NCI-H187 treated with DMSO at 0.1 percent for 48 hours (cell line): ENCODE data around the gene MTREX.
A peak's percentile ranks its signal among the peaks of the same experiment; 100 is the strongest.
"Not testable (repeated sequence)": the region's sequence is repeated elsewhere in the genome, so short reads cannot be mapped to it uniquely, and the experiment has no call there.

Source experiments
- DNase-seq: peaks from one replicate; lab custom pipeline; 2025; lab: John Stamatoyannopoulos, UW

The MTREX gene

DNA sequence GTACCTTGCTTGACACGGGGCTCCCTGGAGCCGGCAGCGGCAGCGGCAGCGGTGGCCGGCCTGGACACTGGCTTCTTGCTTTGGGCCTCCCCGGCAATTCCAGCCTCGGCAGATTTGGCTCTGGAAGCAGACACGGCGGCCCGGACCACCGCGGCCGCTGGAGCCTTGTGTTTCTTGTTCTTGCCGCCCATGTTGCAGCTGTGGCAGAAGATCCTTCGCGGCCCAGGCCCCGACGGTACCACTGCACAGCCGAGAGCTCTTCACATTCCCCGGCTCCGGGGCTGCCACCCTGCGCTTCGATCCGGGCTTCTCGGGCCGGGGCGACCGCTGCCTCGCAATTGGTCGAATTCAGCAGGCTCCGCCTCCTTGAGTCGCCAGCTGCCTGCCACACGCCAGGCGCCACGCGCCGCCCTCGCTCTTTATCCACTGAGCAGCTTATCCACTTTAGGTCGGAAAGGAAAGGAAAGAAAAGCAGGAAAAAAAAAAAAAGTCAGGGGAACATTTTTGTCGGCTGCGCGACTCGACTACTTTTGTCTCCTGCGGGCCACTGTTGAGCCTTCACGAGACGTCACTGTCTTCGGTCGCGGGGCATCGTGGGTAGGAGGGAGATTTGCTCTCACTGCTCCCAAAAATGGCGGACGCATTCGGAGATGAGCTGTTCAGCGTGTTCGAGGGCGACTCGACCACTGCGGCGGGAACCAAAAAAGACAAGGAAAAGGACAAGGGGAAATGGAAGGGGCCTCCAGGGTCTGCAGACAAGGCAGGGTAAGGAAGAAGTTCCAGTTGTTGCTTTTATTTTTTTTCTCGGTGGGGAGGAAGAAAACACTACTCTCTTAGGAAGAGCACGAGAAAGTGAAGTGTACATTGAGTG, at the start of gene MTREX, which contains the start of gene DHX29:
Gene MTREX (plus strand): TSS at position 607 of the 871 bp plus-strand sequence. CDS start 25 bp downstream, at position 632.
Gene DHX29 (minus strand): TSS at position 312 of the 871 bp plus-strand sequence. CDS start 121 bp downstream, at position 191.
- DNase-seq = peak; percentile 77

DNA sequence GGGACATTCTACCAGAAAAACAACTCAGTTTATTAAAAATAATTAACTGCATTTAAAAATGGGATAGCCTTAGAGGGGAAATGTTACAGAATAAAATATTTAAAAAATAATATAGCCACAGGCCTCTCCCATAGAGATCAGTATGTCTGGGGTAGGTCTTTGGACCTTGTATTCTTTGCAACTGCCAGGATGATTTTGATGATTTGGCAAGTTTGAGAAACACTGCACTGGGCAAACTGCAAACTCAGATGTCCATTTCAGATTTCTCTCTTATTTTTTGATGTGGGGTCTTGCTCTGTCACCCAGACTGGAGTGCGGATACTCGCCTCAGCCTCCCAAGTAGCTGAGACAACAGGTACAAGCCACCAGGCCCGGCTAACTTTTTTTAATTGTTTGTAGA, 49.5 kb upstream of the MTREX start:
- no peak for DNase-seq

DNA sequence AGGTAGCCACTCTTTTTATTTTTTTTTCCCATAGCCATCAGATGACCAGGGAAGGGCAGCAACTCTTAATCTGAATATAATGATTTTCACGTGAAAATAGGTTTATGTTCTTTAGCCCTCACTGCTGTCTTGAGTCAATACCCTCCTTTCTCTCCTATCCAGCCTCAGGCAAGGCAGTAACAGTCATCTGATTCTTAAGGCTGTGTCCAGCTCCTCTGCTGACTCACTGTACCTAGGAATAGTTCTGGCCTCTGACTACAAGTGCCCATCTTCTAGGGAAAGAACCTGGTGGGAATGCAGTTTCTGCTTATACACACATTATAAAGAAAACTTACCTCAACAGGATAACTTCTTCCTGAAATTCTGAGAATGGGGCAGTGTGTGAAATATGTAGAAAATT, 31.0 kb upstream of the MTREX start:
- DNase-seq = no peak

DNA sequence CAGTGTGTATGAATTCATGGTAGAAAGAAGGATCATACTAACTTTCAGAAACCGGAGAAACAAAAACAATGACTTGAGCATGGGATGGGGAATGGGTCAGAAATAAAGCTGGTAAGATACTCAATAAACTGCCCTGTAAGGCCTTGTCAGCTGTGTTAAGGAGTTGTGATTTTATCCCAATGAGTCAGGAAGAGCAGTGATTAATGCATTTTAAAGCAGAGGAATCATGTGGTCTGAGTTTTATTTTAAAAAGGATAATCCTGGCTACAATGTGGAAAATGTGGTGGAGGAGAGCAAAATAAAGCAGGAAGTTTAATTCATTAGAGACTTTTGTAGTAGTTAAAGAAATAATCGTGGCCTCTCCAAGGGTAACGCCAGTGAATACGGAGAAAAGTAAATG, 29.0 kb upstream of the MTREX start:
- DNase-seq = no peak

DNA sequence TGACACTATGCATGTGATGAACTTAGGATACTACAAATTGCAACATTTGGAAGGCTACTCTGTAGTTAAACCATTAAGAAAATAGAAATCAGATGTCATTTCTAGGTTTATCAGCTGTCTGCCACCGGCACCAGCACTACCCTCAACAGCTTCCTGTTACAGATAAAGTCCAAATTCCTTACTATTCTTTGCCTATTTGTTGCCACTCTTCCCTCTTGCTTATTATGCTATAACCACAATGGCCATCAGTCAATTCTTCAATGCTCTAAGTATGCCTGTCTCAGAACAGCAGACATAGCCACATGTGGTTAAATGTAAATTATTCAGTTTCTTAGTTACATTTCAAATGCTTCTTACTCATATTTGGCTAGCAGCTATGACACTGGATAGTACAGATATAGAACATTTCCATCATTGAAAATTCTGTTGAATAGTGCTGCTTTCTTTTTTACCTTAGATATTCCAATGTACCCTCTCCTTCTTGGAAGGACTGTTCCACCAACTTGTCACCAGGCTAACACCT, 21.3 kb upstream of the MTREX start:
- no peak for DNase-seq

DNA sequence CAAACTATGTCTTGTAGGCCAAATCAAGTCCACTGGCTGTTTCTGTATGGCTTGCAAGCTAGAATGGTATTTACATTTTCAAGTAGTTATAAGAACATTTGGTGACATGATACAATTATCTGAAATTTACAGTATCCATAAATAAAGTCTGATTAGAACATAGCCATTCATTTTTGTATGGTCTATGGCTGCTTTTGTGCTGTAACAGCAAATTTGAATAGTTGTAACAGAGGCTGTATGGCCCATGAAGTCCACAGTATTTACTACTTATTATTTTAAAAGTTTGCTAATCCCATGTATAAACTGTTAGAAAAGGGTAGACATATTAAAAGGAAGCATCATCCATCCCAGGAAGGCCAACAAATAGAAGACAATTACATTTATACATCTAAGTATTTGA, 18.0 kb upstream of the MTREX start:
- no peak for DNase-seq

DNA sequence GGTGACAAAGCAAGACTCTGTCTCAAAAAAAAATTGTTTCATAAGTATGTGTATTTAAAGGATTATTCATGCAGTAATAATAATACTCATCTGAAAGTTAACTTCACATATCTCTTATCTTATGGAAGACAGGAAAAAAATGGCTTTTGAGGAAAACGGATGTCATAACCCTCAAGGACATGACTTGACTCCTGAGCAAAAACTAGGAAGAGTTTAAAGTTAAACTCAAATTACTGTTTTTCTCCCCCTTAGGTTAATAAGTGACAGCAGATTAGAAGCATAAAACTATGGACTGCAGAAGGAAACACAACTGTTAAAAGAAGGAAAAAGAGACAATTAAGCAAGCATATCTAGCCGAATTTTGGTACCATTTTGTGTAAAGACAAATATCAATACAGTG, 16.8 kb upstream of the MTREX start:
- no peak for DNase-seq

DNA sequence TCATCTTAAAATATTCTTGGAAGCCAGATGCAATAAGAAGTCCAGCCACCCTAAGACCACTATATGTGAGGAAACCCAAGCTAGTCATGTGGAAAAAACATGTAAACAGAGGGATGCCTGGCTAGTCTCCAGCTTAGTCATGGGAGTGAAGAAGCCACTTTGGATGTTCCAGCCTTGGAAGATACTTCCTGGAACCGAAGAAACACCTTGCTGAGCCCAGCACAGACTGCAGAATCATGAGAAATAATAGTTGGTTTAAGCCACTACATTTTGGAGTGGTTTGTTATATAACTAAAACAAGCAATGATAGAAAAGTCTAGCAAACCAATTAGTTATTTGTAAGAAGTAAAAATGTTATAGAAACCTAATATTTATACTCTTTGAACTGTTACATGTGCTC, 12.9 kb upstream of the MTREX start:
- DNase-seq = no peak

DNA sequence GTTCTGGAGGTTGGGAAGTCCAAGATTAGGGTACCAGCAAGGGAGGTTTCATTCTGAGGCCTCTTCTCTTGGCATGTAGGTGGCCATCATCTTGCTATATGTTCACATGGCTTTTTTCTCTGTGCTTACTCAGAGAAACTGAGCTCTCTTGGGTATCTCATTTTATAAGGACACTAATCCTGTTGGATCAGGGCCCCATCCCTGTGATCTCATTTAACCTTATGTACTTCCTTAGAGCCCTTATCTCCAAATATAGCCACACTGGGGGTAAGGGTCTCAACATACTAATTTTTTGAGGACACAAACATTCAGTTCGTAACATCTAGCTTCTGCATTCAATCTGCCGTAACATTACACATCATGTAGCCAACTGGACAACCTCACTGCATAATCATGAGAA, 6.9 kb upstream of the MTREX start:
- DNase-seq = no peak

DNA sequence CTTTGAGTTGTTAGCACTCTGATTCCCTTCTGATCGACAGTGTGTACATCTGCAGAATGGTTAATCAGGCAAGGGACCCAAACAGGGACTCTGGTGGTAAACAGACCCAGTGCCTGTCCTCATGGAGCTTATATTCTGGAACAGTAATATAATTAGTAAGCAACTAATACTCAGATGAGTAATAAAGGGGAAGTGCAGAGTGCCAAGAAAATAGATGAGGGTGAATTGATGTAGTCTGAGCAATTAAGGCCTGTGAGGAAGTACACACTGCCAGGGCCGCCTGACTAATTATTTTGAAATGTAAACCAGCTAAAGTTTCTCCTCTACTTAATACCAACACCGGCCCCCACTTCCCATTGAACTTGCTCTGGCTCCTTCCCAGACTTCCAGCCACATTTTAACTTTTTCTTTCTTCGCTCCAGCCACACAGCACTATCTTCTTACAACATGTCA, 4.5 kb upstream of the MTREX start:
- no peak for DNase-seq

DNA sequence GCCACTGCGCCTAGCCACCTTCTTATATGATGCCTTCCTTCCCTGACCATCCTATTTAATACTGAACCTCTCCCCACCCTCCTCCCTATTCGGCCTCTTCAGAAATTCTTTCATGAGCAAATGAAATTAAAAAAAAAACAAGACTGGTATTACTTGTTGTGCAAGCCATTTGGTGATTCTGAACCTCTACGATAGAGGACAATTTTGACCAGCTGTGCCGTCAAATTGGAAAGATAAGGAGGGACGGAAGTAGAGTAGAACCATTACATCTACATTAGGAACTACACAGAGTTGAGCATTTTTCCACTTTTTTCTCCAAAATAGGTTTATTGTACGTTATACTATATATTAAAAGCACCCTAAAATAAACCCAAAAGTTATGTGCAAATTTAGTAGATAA, 3.2 kb upstream of the MTREX start:
- DNase-seq = no peak

DNA sequence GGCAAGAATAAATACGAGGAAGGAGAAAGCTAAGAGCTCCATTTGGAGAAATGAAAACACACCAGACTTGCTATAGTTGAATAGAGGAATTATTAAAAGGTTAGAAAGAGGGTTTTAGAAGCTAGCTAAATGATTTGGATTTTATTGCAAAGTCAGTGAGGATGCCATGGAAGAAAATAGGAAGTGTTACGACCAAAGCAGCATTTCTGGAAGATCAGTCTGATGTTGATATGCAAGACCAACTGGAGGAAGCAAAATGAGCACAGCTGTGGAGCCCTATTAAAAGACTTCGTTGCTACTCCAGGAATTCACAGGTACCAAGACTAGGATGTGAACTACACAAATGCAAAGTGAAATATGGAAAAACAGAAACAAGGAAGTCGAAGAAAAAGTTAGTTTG, 2.4 kb upstream of the MTREX start:
- DNase-seq = no peak

DNA sequence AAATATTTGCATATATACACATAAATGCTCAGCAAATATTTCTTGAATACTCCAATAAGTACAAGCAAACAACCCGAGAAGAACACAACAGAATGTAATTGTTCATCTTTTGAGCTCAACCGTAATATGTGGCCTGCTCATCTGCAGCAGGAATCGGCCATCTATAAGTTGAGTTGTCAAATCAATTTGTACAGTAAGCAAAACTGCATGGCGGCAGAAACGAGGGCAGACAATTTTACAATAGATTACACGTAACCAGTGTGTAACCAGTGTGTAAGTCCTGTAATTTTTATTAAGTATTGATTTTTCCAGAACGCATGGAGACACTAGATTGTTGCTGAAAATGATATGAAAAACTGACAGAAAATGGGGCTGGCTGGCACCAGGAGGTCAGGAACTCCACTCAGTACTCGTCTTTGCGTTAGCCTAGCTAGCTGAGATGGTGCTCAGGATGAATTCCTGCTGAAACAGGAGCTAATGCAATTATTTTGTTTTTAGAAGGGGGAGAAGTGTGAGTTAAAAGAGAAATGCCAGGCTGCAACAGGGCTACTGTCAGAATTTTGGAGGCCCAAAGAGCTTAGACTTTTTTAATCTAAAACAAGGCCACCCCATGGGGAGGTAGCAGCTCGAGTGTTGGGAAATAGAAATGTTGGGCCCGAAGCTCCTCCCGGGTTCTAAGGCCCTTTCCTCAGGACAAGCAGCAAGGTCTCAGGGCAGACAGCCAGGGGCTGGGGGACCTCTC, 977 bp upstream of the MTREX start:
- DNase-seq = no peak

DNA sequence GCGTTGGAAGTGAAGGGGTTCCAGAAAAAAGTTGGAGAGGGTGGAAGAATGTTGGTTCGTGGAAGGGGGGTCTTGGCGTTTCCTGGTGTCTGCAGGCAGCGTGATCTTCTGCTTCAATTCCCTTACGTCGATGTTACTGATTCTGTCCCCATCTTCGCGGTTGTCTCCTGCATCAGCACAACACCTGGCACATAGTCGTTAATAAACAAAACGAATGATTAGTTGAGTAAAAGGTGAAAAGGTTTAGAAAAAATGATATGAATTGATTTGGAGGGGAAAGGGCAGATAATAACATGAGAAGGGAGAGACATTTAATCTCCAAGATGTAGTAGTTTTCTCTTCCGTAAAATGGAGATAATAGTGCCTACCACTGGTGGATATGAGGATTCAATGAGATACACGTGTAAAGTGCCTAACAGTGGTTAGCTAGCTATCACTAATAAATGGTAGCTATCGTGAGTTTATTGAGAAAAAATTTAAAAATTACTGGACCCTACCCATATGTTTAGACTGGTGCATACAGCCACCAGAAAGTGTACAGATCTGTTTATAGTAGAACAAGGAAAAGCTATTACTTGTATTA, 556 bp downstream of the MTREX start:
- no peak for DNase-seq

DNA sequence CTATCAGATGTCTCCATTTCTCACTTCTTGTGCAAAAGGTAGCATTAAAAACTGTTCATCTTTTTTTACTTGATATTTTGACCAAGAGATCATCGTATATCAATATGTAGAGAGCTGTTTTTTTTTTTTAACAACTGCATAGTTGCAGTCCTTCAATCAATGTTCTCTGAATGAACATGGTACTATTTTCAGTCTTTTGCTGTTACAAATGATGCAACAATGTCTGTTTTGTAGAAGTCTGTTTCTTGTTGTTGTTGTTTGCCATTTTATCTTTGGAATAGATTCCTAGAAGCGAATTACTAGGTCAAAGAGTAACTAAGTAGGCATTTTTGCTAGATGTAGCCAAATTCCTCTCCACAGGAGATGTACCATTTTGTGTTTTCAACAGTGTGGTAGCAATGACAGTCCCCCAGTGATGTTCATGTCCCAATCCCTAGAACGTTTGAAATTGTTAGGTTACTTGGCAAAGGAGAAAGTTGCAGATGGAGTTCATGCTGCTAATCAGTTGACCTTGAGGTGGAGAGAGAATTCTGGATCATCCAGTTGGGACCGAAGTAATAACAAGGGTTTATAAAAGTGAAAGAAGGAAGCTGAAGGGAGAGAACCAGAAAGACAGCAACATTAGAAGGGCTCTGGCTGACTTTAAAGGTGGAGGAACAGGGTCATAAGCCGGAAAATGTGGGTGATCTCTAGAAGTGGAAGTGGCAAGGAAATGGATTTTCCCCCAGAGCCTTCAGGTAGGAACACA, 6.3 kb downstream of the MTREX start:
- DNase-seq = no peak

DNA sequence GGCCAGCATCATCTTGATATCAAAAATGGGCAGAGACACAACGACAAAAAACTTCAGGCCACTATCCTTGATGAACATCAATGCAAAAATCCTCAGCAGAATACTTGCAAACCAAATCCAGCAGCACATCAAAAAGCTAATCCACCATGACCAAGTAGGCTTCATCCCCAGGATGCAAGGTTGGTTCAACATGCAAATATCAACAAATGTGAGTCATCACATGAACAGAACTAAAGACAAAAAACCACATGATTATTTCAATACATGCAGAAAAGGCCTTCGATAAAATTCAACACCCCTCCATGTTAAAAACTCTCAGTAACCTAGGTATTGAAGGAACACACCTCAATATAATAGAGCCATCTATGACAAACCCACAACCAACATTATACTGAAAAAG, 8.5 kb downstream of the MTREX start:
- DNase-seq = no peak

DNA sequence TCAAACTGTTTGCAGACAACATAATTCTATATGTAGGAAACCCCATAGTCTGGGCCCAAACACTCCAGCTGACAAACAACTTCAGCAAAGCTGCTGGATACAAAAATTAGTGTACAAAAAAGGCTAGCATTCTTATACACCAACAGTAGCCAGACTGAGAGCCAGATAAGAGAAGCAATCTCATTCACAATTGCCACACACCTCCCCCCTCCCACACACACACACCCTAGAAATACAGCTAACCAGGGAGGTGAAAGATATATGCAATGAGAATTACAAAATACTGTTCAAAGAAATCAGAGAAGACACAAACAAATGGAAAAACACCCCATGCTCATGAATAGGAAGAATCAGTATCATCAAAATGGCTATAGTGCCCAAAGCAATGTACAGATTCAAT, 9.0 kb downstream of the MTREX start:
- DNase-seq = no peak

DNA sequence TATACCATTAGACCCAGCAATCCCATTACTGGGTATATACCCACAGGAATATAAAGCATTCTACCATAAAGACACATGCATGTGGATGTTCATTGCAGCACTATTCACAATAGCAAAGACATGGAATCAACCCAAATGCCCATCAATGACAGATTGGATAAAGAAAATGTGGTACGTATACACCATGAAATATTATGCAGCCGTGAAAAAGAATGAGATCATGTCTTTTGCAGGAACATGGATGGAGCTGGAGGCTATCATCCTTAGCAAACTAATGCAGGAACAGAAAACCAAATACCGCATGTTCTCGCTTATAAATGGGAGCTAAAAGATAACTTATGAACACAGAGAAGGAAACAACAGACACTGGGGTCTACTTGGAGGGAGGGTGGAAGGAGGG, 10.4 kb downstream of the MTREX start:
- not testable (repeated sequence) for DNase-seq

DNA sequence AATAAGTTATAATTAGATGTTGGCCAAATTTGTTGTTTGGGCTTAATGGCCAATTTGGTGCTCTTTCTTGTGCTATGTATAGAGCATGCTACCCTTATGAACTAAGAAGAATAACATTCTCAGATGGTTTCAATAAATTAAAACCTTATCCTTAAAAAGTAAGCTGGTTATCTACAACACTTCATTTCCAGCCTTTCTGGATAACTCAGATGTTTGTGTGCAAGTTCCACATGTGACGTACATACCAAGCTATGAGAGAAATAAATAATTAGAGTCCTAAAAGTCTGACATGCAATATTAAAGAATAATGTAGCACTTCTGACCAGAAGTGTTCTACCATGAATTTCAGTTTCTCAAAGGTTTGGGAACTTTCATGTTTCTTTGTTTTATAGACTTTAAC, 11.7 kb downstream of the MTREX start:
- DNase-seq = no peak

DNA sequence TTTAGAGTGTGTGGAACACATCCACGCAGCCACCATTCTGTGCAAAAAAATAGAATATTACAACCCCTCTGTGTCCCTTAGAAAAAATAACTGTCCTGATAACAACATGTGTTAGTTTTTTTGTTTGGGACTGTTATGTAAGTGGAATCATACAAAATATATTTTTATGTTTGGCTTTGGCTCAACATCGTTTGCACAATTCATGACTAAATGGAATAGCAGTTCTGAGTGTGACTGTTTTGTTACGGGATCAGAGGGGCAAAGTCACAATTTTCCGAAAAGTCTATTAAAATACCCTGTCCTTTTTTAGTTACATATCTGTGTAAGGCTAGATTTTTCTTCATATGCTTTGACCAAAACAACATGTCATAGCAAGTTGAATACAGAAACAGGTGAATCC, 12.8 kb downstream of the MTREX start:
- no peak for DNase-seq

DNA sequence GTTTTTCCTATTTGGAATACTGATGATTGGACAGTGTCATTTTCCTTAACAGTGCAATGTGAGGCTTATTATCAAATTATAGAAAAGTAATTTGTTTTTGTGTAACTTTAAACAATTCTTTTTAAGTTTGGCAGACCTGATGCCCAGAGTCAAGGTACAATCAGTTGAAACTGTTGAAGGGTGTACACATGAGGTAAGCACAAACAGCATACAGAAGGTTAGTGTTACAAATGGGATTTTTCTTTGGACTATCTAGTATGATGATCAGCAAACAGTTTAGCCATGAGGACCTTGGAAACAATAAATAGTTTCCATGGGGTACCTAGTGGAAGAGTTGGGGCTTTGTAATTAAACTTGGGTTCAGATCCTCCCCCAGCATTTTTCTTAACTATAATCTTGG, 16.2 kb downstream of the MTREX start:
- no peak for DNase-seq
